Liver (tissue), 9 donors: ENCODE results near the gene TNS1. TPM values are rescaled to one million over a fixed set of nuclear protein-coding genes. Genes with fewer than 3 reads are reported as not detected.
A peak's percentile ranks its signal among the peaks of the same experiment; 100 is the strongest.

Source experiments
- DNase-seq: peaks from one replicate; pipeline ENCODE4 v3.0.0-alpha.2; 2017; ENCODE audit warnings: low spot score
- H3K27ac ChIP-seq, 2 donors: one replicate each; pipeline ENCODE4 v1.7.0; 2013; ENCODE audit warnings: inconsistent platforms in 2 of 2, low read length in 2 of 2, control low read depth in 1 of 2, low read depth in 1 of 2, mild to moderate bottlenecking in 1 of 2
- H3K27me3 ChIP-seq, 4 donors: one replicate each; pipeline versions ENCODE4 v1.6.1 to v1.7.0; 2013; ENCODE audit warnings: low read length in 3 of 4, inconsistent platforms in 1 of 4, mild to moderate bottlenecking in 1 of 4, moderate library complexity in 1 of 4; ENCODE audit not compliant: control insufficient read depth in 4 of 4, insufficient read depth in 4 of 4
- H3K36me3 ChIP-seq, 4 donors: one replicate each; pipeline versions ENCODE4 v1.6.1 to v1.7.0; 2013; ENCODE audit warnings: low read length in 3 of 4, mild to moderate bottlenecking in 3 of 4, low read depth in 1 of 4, moderate library complexity in 1 of 4; ENCODE audit not compliant: control insufficient read depth in 4 of 4, insufficient read depth in 3 of 4
- H3K4me1 ChIP-seq, 4 donors: one replicate each; pipeline versions ENCODE4 v1.6.1 to v1.7.0; 2013; ENCODE audit warnings: low read length in 3 of 4, mild to moderate bottlenecking in 3 of 4, moderate library complexity in 1 of 4; ENCODE audit not compliant: control insufficient read depth in 4 of 4, insufficient read depth in 4 of 4
- H3K4me3 ChIP-seq, 3 donors: one replicate each; pipeline versions ENCODE4 v1.6.1 to v1.7.0; 2013; ENCODE audit warnings: low read length in 3 of 3, control low read depth in 1 of 3, low read depth in 1 of 3, mild to moderate bottlenecking in 1 of 3
- H3K9ac ChIP-seq, 2 donors: one replicate each; pipeline ENCODE4 v1.7.0; 2013; ENCODE audit warnings: low read length in 2 of 2, mild to moderate bottlenecking in 2 of 2, moderate library complexity in 2 of 2, control low read depth in 1 of 2, low read depth in 1 of 2
- H3K9me3 ChIP-seq, 4 donors: one replicate each; pipeline versions ENCODE4 v1.6.1 to v1.7.0; 2013; ENCODE audit warnings: low read length in 3 of 4; ENCODE audit not compliant: control insufficient read depth in 4 of 4
- EGR1 ChIP-seq, 2 donors: IDR thresholded peaks; 2 replicates each; pipeline ENCODE4 v1.6.1; 2016 to 2018; ENCODE audit warnings: antibody characterized with exemption in 2 of 2, low read depth in 2 of 2
- FOXA1 ChIP-seq: IDR thresholded peaks from 2 replicates; pipeline ENCODE4 v1.6.1; 2016; ENCODE audit warnings: antibody characterized with exemption
- FOXA2 ChIP-seq: IDR thresholded peaks from 2 replicates; pipeline ENCODE4 v1.6.1; 2016; ENCODE audit warnings: antibody characterized with exemption
- GABPA ChIP-seq, 2 donors: IDR thresholded peaks in 1 of 2; conservative IDR thresholded peaks in 1 of 2; 2 replicates each; pipeline ENCODE4 v1.6.1; 2016; ENCODE audit warnings: antibody characterized with exemption in 2 of 2, mild to moderate bottlenecking in 1 of 2, moderate library complexity in 1 of 2
- HNF4A ChIP-seq, 2 donors: conservative IDR thresholded peaks; 2 replicates each; pipeline ENCODE4 v1.6.1; 2016; ENCODE audit warnings: antibody characterized with exemption in 2 of 2, mild to moderate bottlenecking in 2 of 2
- HNF4G ChIP-seq: IDR thresholded peaks from 2 replicates; pipeline ENCODE4 v1.6.1; 2016; ENCODE audit warnings: antibody characterized with exemption
- JUND ChIP-seq, 2 donors: IDR thresholded peaks; 2 replicates each; pipeline ENCODE4 v1.6.1; 2016; ENCODE audit warnings: antibody characterized with exemption in 2 of 2
- NR2F2 ChIP-seq: IDR thresholded peaks from 2 replicates; pipeline ENCODE4 v1.6.1; 2016; ENCODE audit warnings: antibody characterized with exemption
- RAD21 ChIP-seq, 2 donors: IDR thresholded peaks; 2 replicates each; pipeline ENCODE4 v1.6.1; 2016; ENCODE audit warnings: antibody characterized with exemption in 2 of 2, mild to moderate bottlenecking in 2 of 2
- RXRA ChIP-seq, 2 donors: IDR thresholded peaks; 2 replicates each; pipeline ENCODE4 v1.6.1; 2017 to 2018; ENCODE audit warnings: antibody characterized with exemption in 2 of 2, mild to moderate bottlenecking in 1 of 2
- SP1 ChIP-seq: IDR thresholded peaks from 2 replicates; pipeline ENCODE4 v1.6.1; 2018; ENCODE audit warnings: antibody characterized with exemption, mild to moderate bottlenecking
- TAF1 ChIP-seq: conservative IDR thresholded peaks from 2 replicates; pipeline ENCODE4 v1.6.1; 2016; ENCODE audit warnings: antibody characterized with exemption, mild to moderate bottlenecking
- YY1 ChIP-seq: IDR thresholded peaks from 2 replicates; pipeline ENCODE4 v1.6.1; 2016; ENCODE audit warnings: antibody characterized with exemption, mild to moderate bottlenecking
- WGBS: extraction: QIAGEN DNeasy Blood & Tissue Kit; methylation state at CpG from one replicate; pipeline ENCODE4 v1.1.7; 2013; 5-methylcytosine and 5-hydroxymethylcytosine counted together
- polyA plus RNA-seq, 2 donors: library from polyadenylated mRNA; stranded (reverse) in 1 of 2; unstranded in 1 of 2; fragments of 200-250 nt in 1 of 2; fragments of >200 nt in 1 of 2; fragmentation: Nextera tagmentation in 1 of 2; extraction: Ambion mirVana in 1 of 2; gene quantifications; one replicate each; pipeline versions ENCODE4 v1.2.1 to v1.2.3, GENCODE V29; 2013 to 2015
- total RNA-seq, 2 donors: library from RNA; depleted of rRNA; stranded (reverse); fragments of >200 nt; gene quantifications; one replicate each; pipeline ENCODE4 v1.2.3, GENCODE V29; 2014
- TF ChIP-seq, protein P1 (sequence below): IDR thresholded peaks from 2 replicates; pipeline ENCODE4 v1.6.1; 2016; ENCODE audit warnings: antibody characterized with exemption
- TF ChIP-seq, protein P2 (sequence below): IDR thresholded peaks from 2 replicates; pipeline ENCODE4 v1.6.1; 2016; ENCODE audit warnings: antibody characterized with exemption
- TF ChIP-seq, protein P3 (sequence below): fragments of 150-350 bp; IDR thresholded peaks from 2 replicates; pipeline ENCODE4 v1.5.1; 2017; ENCODE audit warnings: improper control_type of control experiment, low read depth, low read length; ENCODE audit not compliant: missing input control
- TF ChIP-seq, protein P4 (sequence below): IDR thresholded peaks from 2 replicates; pipeline ENCODE4 v1.6.1; 2016; ENCODE audit warnings: antibody characterized with exemption, mild to moderate bottlenecking
- TF ChIP-seq, protein P5 (sequence below): IDR thresholded peaks from 2 replicates; pipeline ENCODE4 v1.6.1; 2016; ENCODE audit warnings: antibody characterized with exemption
- donor health status: healthy.
- donor health status: healthy.
- donor health status: healthy.
- donor health status: healthy.
- donor health status: healthy.

The TNS1 gene
- total and polyA plus RNA-seq, 4 donors = 16.3 to 128 (median 57.3) TPM

DNA sequence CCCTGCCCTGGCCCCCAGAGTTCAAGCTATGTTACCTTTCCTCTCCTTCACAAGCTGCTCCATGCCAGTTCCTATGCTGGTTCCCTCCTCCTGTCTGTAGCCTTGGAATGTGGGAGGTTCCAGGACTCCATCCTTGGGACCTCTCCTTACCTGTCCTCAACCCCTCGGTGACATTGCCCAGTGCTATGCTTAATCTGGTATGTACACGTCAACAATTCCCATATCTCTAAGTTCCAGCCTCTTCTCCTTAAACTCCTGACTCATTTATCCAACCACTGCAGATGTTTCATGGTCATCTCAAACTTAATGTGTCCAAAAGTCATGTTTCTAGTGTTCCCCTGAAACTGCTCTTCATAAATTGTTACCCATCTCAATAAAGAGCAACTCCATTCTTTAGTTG is 160.8 kb downstream of the TNS1 start:
- peaks cover 0 to 5% (median 0%) of the 10 kb centered on the region in 4 donors for H3K4me1 ChIP-seq

More for the DNA sequence above, 160.8 kb downstream of the TNS1 start:
- Histone ChIP-seq H3K36me3 (peaks cover 5 to 53% (median 28%) of the 10 kb centered on the region in 4 donors), H3K27me3 (no peaks in the 10 kb centered on the region), H3K27ac (no peak overlapping the region), H3K4me3 (no peak overlapping the region), H3K9ac (no peak overlapping the region), H3K9me3 (peaks cover 0 to 5% (median 0%) of the 10 kb centered on the region in 4 donors)
- TF ChIP-seq, protein P1, sequence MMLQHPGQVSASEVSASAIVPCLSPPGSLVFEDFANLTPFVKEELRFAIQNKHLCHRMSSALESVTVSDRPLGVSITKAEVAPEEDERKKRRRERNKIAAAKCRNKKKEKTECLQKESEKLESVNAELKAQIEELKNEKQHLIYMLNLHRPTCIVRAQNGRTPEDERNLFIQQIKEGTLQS = no peak
- TF ChIP-seq RXRA (IDR thresholded peaks at IDR 0.05) (no peak), JUND (IDR thresholded peaks at IDR 0.05) (no peak), RAD21 (IDR thresholded peaks at IDR 0.05) (no peak), TAF1 (no peak), FOXA2 (no peak), SP1 (no peak), NR2F2 (no peak), YY1 (no peak), HNF4G (no peak), GABPA (IDR thresholded peaks at IDR 0.05 in 1 of 2, conservative IDR thresholded peaks at IDR 0.05 in 1 of 2) (no peak), EGR1 (IDR thresholded peaks at IDR 0.05; ENCODE audit: low read depth in 2 of 2) (no peak), HNF4A (conservative IDR thresholded peaks at IDR 0.05) (no peak), FOXA1 (no peak)
- TF ChIP-seq, protein P2, sequence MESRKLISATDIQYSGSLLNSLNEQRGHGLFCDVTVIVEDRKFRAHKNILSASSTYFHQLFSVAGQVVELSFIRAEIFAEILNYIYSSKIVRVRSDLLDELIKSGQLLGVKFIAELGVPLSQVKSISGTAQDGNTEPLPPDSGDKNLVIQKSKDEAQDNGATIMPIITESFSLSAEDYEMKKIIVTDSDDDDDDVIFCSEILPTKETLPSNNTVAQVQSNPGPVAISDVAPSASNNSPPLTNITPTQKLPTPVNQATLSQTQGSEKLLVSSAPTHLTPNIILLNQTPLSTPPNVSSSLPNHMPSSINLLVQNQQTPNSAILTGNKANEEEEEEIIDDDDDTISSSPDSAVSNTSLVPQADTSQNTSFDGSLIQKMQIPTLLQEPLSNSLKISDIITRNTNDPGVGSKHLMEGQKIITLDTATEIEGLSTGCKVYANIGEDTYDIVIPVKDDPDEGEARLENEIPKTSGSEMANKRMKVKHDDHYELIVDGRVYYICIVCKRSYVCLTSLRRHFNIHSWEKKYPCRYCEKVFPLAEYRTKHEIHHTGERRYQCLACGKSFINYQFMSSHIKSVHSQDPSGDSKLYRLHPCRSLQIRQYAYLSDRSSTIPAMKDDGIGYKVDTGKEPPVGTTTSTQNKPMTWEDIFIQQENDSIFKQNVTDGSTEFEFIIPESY = no peak
- TF ChIP-seq, protein P3, sequence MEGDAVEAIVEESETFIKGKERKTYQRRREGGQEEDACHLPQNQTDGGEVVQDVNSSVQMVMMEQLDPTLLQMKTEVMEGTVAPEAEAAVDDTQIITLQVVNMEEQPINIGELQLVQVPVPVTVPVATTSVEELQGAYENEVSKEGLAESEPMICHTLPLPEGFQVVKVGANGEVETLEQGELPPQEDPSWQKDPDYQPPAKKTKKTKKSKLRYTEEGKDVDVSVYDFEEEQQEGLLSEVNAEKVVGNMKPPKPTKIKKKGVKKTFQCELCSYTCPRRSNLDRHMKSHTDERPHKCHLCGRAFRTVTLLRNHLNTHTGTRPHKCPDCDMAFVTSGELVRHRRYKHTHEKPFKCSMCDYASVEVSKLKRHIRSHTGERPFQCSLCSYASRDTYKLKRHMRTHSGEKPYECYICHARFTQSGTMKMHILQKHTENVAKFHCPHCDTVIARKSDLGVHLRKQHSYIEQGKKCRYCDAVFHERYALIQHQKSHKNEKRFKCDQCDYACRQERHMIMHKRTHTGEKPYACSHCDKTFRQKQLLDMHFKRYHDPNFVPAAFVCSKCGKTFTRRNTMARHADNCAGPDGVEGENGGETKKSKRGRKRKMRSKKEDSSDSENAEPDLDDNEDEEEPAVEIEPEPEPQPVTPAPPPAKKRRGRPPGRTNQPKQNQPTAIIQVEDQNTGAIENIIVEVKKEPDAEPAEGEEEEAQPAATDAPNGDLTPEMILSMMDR = no peak
- TF ChIP-seq, protein P4, sequence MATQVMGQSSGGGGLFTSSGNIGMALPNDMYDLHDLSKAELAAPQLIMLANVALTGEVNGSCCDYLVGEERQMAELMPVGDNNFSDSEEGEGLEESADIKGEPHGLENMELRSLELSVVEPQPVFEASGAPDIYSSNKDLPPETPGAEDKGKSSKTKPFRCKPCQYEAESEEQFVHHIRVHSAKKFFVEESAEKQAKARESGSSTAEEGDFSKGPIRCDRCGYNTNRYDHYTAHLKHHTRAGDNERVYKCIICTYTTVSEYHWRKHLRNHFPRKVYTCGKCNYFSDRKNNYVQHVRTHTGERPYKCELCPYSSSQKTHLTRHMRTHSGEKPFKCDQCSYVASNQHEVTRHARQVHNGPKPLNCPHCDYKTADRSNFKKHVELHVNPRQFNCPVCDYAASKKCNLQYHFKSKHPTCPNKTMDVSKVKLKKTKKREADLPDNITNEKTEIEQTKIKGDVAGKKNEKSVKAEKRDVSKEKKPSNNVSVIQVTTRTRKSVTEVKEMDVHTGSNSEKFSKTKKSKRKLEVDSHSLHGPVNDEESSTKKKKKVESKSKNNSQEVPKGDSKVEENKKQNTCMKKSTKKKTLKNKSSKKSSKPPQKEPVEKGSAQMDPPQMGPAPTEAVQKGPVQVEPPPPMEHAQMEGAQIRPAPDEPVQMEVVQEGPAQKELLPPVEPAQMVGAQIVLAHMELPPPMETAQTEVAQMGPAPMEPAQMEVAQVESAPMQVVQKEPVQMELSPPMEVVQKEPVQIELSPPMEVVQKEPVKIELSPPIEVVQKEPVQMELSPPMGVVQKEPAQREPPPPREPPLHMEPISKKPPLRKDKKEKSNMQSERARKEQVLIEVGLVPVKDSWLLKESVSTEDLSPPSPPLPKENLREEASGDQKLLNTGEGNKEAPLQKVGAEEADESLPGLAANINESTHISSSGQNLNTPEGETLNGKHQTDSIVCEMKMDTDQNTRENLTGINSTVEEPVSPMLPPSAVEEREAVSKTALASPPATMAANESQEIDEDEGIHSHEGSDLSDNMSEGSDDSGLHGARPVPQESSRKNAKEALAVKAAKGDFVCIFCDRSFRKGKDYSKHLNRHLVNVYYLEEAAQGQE = no peak
- TF ChIP-seq, protein P5, sequence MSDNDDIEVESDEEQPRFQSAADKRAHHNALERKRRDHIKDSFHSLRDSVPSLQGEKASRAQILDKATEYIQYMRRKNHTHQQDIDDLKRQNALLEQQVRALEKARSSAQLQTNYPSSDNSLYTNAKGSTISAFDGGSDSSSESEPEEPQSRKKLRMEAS = no peak
- WGBS = 90% methylated on average over 2 of the region's 2 CpGs
- DNase-seq = peak; percentile 71
